SW 1271 (cell line): Measurements from ENCODE around the gene RFT1.
A peak's percentile ranks its signal among the peaks of the same experiment; 100 is the strongest.
"Not testable (repeated sequence)": the region's sequence is repeated elsewhere in the genome, so short reads cannot be mapped to it uniquely, and the experiment has no call there.

Source experiments
- DNase-seq, 2 experiments: peaks; one replicate each; lab custom pipeline; 2025; lab: John Stamatoyannopoulos, UW

RFT1 gene

DNA sequence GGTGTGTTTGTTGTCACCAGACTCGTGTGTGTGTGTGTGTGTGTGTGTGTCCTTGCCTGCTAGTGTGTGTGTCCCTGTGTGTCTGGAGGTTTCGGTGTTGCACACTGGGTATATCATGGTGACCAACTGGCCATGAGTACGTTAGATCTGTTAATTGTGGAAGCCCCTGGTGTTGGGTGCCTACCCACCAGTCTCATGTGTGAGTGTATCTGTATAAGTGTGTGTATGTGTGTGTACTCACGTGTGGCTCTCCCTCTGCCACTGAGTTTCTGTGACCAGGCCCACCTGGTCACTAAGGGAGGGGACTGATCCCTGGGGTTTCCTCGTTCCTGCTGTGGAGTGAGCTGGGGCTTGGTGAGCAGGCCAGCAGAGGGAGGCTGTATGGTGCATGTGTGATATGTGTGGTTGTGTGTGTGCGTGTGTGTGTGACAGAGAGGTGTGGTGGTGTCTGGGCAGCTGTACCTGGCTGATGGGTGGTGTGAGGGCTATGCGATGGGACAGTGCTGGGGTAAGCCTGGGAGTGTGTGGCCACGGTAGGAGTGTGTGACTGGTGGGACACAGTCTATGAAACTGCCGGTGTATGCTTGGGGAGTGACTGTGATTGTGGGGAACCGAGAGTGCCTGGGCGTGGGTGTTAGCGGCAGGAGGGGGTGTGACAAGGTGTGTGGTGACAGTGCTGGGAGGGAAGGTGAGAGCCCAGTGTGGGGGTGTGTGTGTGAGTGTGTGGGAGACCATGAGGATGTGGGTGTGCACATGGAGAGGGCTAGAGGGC is 32.6 kb upstream of the RFT1 start:
- no peak for DNase-seq

DNA sequence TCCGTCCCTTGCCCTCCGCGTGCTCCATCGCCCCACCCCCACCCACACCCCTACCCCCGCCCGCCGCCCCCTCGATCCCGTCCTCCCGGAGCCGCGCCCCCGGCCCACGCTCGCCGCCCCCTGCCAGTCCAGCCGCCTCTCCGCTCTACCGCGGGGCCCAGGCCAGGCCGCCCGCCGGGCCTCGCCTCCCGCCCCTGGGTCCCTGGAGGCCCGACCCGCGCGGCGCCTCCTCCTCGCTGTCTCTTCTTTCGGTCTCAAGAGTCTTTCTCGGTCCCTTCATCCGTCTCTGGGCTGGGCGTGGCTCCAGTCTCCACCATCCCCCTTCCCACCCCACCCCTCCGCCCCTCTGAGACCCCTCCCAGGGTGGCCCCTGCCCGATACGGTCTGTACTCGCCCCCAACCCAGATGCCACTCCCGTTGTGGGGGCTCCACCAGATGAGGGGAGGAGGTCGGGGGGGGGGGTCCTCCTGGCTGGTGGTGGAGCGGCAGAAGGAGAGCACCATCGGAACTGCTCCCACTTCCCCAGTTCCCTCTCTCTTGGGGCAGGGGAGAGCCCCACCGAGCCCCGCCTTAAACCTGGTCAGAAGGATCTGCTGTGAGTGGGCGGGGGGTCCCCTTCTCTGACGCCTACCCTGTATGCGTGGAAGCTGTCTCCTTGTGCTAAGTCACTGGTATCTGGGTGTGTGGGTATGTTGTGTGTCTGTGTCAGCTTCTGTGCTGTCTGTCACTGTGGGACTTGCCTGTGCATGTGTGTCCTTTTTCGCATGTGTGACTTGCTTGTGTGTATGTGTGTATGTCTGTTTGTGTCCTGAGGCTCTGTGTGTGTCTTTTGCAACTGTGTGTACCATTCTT is 31.8 kb upstream of the RFT1 start:
- no peak for DNase-seq

- no peak for DNase-seq
Measured at GRCh38 chr3:53161450-53161819, 31.2 kb upstream of the RFT1 start.

DNA sequence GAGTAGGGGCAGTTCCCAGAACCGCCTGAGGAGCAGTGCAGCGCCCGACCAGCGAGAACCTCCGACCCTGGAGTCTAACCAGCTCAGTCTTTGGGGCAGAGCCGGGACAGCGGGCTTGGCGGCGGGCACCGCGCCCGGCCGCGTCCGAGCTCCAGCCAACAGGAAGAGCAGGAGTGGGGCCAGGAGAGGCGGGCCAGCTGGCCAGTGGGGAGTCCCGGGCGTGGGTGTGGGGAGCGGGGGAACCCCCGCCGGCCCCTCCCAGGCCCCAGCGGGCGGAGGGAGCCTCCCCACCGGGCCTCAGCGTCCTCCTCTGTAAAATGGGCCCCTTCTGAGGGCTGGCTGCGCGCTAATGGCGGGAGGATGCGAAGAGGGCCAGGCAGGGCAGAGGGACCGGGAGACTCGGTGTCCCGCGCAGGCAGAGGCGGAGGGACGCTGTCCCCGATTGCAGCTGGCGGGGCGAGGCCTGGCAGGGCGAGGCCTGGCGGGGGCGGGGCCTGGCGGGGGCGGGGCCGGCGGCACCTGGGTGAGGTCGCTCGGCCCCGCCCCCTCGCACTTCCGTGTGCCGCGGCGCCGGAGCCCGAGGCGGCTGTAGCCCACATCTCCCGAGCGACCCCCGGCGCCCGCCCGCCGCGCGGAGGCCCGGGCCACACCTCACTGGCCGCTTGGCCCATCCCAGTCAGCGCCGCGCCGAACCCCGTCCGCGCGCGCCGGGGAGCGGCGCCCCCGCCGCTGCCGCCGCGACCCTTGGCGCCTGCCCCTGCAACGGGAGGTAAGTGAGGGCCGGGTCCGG is 30.6 kb upstream of the RFT1 start, which contains the start of gene PRKCD:
Gene PRKCD, plus strand, starts transcription at position 550 of the 790 bp plus-strand sequence. CDS start 17,214 bp downstream, outside the sequence.
- peak in 1 of 2 experiments; percentile 44 for DNase-seq

DNA sequence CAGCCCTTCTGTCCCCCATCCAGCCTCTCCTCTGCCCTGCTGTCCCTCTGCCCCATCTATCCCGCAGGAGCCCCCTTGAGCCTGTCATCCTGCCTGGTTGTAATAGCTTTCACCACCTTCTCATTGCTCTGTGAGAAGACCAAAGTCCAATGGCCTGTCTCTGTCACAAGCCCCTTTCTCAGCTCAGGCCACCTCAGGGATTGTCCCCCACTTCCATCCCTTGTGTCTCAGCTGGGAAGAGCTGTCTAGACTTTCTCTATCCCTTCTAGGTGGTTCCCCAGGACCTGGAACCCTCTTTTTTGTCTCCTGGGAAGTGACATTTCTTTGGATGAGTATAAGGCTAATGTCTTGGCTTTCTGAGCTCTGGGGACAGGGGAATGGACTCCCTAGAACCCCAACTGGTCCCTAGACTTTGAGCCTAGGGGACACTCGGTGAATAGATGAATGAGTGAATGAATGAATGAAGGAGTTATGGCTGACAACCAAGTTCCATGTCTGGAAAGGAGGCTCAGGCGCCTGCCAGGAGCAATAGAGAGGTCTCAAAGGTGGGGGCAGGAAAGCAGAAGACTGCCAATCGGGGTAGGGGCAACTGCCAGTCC is 29.9 kb upstream of the RFT1 start:
- no peak for DNase-seq

DNA sequence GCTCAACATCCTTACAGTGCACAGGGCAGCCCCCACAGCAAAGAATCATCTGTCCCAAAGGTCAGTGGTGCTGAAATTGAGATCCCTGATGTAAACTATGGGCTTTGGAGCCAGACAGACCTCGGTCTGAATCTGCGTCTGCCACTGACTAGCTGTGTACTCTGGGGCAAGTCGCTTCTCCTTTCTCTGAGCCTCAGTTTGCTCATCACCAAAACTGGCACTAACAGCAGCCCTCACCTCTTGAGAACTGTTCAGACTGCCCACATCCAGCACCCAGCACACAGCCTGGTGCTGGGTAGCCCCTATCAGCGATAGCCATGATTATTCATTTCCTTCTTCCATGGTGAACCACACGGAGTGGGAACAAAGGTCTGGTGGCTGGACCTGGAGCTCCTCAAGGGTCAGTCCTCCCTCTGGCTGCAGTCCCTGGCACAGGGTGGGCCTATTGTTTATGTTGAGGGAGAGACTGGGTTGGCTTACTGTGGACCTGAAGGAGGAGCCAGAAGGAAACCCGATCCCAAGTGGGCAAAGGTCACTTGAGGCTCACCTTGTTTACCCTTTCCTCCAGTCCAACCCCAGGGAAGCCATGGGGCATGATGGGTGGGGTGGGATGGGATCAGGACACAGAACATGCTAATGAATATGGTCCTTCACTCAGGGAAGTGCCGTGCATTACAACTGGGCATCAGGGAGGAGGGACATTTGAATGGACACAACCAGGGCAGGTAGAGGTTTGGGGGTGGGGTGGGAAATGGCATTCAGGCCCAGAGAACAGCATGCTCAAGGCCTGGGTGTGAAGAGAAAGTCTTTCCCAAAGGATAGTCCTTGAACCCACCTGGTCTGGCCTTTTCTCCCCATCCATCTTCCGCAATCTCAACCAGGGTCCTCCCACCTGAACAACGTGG is 29.2 kb upstream of the RFT1 start:
- no peak for DNase-seq

DNA sequence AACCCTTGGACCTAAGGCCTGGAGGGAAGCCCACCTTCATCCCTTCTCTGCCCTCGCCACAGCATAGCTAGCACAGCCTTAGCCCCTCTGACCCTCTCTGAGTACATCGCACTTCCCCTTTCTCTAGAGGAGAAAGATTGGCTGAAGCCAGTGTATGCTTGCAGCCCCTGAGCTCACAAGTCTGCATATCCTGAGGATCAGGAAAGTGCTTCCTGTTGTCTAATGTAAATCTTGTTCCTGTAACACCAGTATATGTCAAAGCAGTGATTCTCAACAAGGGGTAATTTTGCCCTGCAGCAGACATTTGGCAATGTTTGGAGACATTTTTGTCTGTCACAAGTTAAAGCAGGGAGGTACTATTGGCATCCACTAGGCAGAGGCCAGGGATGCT is 28.5 kb upstream of the RFT1 start:
- no peak for DNase-seq

- DNase-seq = no peak
Measured at GRCh38 chr3:53157974-53158580, 27.8 kb upstream of the RFT1 start.

GRCh38 chr3:53156368-53156834 is 26.2 kb upstream of the RFT1 start:
- DNase-seq = no peak

GRCh38 chr3:53155760-53156159 is 25.5 kb upstream of the RFT1 start:
- DNase-seq = no peak

DNA sequence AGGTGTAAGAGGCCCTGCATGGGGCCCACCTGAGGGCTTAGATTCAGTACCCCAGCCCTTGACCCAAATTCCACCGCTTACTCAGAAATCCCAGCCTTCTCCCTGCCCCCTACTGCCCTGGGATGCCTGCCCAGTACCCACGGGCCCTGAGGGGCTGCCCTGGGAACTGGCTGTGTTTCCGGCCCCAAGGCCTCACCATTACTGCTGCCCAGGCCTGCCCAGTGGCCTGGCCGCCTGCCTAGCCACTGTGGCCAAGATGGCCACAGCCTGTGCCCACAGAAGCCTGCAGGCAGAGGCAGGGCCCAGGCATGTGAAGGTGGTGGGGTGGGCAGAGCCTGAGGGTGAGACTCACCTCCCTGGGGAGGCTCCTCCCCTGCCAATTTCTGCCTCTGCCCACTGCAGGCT is 24.6 kb upstream of the RFT1 start:
- DNase-seq = no peak

- DNase-seq = no peak
Measured at GRCh38 chr3:53153980-53154379, 23.7 kb upstream of the RFT1 start.

DNA sequence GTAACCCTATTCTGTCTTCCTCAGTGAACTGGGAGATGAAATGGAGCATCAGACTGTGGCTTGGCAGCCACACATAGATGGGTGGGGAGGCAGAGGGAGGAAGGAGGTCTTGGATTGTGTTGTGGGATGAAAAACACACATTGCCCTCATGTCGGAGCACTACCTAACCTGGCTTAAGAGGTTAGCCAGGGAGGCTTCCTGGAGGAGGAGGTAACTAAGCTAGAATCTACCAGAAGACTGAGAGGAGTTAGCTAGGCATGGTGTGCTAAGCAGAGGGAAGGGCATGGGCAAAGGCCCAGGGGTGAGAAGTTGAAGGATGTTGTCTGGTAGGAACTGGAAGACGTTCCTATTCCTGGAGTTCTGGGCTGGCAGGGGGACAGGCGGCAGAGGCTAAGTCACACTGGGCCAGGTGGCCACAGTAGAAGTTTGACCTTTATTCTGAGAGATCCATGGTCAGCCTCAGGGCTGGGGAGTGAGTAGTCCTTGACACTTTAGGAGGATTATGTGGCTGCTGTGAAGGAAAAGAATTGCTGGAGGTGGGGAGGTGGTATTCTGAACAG is 23.1 kb upstream of the RFT1 start:
- no peak for DNase-seq

DNA sequence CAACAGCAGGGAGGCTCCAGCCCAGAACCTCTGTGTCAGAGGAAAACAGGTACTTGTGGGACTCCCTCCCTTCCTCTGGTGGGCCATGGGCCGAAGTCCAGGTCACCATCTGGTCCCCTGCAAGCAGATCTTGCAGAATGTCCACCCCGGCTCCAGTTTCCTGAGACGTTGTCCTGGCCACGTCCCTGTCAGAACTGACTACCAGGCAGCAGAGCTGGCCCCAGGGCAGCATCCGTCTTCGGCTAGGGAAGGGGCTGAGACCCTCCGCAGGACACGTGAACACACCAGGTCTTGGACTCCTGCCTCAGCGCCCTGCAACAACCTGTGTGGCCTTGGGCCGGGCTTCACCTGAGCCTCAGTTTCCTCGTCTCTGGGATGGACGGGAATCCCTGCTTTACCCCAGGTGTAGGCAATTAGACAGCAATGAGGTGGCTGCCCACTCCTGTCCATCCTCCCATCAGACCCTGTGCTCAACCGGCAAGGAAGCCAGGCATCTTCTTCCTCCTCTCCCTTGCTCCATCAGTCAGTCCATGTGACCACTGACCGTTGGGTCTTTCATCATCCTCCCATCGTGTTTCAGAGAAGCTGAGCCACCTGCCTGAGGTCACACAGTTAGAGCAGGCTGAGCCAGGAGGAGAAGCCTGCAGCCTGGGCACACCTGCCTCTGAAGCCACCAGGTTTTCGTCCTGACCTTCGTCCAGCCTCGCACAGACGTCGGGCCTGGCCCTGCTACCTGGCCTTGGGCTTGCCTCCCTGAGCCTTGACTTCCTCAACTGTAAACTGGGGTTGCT is 21.8 kb upstream of the RFT1 start:
- no peak for DNase-seq

DNA sequence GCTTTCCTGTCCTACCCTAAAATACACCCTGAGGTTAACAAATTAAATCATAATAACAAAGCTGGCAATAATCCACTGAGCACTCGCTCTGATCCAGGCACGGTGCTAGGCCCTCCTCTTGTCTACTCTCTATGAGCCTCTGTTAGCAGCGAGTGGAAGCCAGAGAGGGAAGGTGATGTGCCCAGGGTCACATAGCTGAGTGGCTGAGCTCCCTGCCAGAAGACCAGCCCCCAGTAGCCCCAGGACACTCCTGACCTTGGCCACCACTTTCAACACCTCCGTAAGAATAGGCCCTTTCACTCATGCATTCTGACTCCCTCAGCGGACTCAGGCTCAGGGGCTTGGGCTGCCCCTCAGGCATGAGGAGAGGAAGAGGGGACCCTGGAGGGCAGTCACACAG is 21.2 kb upstream of the RFT1 start:
- DNase-seq = no peak

- DNase-seq = not testable (repeated sequence)
Measured at GRCh38 chr3:53151086-53151438, 20.8 kb upstream of the RFT1 start.

GRCh38 chr3:53150247-53151085 is 20.2 kb upstream of the RFT1 start:
- DNase-seq = no peak

GRCh38 chr3:53149699-53150098 is 19.5 kb upstream of the RFT1 start:
- DNase-seq = no peak
